Ishikawa (cell line): Measurements from ENCODE around the gene ANO9.

ENCODE experiments used
- CREB1 ChIP-seq: IDR thresholded peaks from 2 replicates; pipeline ENCODE4 v1.6.1; 2012; ENCODE audit warnings: low read depth
- FOXM1 ChIP-seq: IDR thresholded peaks from 2 replicates; pipeline ENCODE4 v1.6.1; 2012; ENCODE audit warnings: low read depth, borderline replicate concordance
- RAD21 ChIP-seq: IDR thresholded peaks from 2 replicates; pipeline ENCODE4 v1.6.1; 2012; ENCODE audit warnings: low read depth
- TAF1 ChIP-seq: IDR thresholded peaks from 2 replicates; pipeline ENCODE4 v1.6.1; 2012; ENCODE audit warnings: low read depth, mild to moderate bottlenecking
- TF ChIP-seq, protein P1 (sequence below): IDR thresholded peaks from 2 replicates; pipeline ENCODE4 v1.6.1; 2012; ENCODE audit warnings: low read depth, mild to moderate bottlenecking
- TF ChIP-seq, protein P2 (sequence below): IDR thresholded peaks from 2 replicates; pipeline ENCODE4 v1.6.1; 2012

DNA sequence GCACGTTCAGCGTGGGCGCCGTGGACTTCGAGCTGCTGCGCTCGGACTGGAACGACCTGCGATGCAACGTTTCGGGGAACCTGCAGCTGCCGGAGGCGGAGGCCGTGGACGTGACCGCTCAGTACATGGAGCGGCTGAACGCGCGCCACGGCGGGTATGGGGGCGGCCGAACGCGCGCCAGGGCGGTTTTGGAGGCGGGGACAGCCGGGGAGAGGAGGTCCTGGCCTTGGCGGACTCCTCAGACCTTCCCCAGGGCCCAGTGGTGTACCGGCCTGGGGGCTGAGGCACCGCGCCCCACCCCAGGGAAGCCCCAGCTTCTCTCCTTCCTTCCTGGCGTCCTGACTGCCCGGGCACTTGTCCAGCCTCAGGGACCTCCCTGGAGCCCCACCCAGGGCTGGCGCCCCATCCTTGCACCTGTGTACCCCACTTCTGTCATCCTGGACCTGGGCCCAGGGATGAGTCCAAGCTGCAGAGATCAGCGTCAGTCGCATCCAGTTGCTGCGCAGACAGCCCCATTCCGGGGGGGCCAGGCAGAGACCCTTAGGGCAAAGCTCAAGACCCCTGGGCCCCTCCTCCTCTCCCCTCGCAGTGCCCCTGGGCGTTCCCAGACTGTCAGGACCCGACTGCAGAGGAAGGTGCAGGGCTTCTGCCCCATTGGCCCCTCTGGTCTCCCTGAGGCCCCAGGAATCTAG lies 64.5 kb downstream of the ANO9 start:
- TF ChIP-seq TAF1 (no peak), RAD21 (no peak), FOXM1 (no peak), CREB1 (no peak)
- TF ChIP-seq, protein P1, sequence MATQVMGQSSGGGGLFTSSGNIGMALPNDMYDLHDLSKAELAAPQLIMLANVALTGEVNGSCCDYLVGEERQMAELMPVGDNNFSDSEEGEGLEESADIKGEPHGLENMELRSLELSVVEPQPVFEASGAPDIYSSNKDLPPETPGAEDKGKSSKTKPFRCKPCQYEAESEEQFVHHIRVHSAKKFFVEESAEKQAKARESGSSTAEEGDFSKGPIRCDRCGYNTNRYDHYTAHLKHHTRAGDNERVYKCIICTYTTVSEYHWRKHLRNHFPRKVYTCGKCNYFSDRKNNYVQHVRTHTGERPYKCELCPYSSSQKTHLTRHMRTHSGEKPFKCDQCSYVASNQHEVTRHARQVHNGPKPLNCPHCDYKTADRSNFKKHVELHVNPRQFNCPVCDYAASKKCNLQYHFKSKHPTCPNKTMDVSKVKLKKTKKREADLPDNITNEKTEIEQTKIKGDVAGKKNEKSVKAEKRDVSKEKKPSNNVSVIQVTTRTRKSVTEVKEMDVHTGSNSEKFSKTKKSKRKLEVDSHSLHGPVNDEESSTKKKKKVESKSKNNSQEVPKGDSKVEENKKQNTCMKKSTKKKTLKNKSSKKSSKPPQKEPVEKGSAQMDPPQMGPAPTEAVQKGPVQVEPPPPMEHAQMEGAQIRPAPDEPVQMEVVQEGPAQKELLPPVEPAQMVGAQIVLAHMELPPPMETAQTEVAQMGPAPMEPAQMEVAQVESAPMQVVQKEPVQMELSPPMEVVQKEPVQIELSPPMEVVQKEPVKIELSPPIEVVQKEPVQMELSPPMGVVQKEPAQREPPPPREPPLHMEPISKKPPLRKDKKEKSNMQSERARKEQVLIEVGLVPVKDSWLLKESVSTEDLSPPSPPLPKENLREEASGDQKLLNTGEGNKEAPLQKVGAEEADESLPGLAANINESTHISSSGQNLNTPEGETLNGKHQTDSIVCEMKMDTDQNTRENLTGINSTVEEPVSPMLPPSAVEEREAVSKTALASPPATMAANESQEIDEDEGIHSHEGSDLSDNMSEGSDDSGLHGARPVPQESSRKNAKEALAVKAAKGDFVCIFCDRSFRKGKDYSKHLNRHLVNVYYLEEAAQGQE: no peak
- TF ChIP-seq, protein P2, sequence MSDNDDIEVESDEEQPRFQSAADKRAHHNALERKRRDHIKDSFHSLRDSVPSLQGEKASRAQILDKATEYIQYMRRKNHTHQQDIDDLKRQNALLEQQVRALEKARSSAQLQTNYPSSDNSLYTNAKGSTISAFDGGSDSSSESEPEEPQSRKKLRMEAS: no peak
